Pons (tissue), 1 donor: ENCODE data around the gene CDC26.
"Not testable (repeated sequence)": the region's sequence is repeated elsewhere in the genome, so short reads cannot be mapped to it uniquely, and the experiment has no call there.

Source experiments
- DNase-seq: peaks from one replicate; pipeline ENCODE4 v3.0.0-alpha.2; 2016; ENCODE audit warnings: low spot score

CDC26 gene

GRCh38 chr9:113238202-113238858 lies 37.0 kb downstream of the CDC26 start:
- no peak for DNase-seq

GRCh38 chr9:113237026-113237425 lies 38.3 kb downstream of the CDC26 start:
- DNase-seq, result no peak

DNA sequence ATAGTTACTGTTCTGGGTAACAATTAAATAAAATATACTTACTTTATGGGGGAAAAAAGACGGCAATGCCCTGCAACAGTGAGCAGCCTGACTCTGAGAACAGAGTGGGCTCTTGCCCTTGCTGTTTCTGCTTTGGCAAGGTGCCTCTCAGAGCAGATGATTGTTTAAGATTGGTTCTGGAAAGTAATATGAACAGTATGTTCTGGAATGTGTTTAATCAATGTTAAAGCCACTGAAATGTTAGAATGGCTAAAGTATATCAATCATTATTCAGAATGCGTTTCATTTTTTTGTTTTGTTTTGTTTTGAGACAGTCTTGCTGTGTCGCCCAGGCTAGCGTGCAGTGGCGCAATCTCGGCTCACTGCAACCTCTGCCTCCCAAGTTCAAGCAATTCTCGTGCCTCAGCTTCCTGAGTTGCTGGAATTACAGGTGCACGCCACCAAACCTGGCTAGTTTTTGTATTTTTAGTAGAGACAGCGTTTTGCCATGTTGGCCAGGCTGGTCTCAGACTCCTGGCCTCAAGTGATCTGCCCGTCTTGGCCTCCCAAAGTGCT lies 39.6 kb downstream of the CDC26 start:
- not testable (repeated sequence) for DNase-seq

GRCh38 chr9:113231701-113232100 lies 43.7 kb downstream of the CDC26 start:
- no peak for DNase-seq

DNA sequence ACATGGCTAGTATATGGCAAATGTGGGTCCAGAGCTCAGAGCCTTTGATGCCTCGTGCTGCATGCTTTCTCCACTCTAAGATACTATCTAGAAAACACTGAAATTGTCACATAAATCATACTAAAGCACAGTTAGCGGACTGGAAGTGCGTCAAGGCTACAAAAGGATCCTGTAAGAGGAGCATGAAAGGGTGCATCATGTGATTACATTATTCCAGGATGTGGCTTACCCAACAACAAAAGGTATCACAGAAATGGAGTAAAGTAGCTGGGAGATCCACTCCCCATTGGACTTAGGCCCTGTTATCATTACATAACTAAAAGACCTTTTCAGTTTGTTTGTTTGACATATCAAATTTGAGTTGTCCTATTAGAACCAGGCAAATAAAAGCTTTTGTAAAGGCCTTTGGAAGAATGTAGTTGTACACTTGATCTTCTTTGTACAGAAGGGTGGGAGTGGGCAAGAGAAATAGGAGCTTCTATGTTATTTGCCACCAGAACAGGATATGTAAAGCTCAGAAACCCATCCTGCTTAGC lies 47.2 kb downstream of the CDC26 start:
- no peak for DNase-seq

- no peak for DNase-seq
These were observed 47.9 kb downstream of the CDC26 start for GRCh38 chr9:113227436-113227835.

DNA sequence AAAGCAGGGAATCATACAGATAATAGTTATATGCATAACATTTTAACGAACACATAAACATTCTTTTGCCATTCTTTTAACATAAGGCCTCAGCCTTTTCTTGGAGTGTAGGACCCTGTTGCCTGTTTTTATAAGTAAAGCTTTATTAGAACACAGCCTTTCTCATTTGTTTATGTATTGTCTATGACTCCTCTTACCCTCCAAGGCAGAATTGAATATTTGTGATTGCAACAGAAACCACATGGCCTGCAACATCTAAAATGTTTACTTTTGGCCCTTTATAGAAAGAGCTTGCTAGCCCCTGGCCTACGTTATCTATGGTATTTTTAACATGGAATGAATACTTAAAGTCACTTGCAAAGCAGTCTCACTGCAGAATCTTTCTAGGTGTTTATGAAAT lies 51.4 kb downstream of the CDC26 start:
- DNase-seq, result no peak

DNA sequence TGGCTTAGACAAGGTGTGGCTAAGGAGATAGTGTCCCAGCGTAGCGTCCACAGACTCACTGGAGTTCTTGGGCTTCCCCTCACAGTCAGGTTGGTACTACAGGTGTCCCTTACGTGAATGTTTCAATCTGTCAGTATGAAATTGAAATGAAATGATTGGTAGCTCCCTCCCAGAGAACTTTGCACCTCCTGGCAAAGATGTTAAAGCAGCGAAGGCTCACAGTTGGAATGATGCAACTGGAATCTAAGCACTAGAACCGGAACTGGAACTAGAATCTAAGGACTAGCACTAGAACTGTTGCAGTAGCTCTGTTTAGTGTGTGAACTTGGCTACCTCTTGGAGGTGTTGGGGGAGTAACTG lies 52.9 kb downstream of the CDC26 start:
- peak; percentile 26 for DNase-seq

DNA sequence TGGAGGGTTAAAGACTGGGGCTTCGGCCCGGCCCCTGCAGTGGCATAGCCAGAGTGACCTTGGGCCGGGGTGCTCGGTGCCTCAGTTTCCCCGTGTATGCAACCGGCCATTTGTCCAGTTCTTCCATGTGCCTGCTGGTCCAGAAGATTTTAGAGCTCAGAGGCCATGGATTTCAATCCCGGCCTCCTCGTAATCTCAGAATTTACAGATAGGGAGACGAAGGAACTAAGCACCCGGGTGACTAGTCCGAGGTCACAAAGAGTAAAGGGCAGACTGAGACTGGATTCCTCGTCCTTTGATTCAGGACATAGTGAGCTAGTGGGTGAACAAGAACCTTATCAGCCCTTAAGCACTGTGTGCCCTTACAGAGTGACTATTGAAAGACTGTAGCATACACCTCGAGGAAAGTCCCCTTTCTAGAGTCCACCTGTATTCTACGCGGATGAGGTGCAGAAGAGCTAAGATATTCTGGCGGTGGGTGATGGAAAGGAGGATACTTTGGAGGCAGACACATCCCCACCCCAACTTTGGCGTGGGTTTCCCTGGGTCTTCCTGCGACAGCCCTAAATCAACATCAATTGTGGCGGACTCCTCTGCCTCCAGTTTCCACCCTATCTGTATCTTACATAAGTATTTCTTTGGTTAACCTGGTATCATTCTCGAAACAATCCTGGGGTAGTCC lies 53.4 kb downstream of the CDC26 start:
- peak; percentile 31 for DNase-seq

DNA sequence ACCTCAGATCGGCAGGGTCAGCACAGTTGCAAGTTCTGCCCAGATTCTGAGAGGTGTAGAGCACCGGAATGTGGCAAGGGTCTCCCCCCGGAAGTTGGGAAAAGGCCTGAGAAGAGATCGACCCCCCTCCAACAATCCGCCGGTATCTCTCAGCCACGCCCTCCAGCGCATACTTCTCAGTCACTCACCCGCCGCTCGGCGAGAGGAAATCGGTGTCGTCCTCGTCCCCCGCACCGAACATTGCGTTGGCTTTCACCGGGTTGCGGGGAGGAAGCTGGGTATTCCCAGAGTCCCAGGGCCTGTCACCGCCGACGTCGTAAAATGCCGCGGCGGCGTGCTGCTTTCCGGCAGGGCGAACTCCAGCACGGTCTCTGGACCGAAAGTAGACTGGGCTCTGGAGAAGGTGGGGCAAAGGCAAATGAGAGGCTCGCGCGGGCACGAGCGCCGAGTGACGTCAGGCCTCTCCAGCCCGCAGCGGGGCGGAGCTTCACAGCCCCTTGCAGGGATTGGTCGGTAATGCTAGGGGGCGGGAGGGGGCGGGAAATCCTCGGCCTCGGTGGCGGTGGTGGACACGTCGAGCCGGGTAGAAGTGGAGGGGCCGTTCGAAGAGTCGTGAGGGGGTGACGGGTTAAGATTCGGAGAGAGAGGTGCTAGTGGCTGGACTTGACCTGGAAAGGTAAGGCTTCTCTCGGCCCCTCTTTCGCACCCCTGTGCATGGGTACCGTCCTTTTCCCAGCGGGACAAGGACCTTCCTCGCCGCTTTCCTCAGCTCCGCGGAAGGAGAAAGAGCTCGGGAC lies 54.2 kb downstream of the CDC26 start, which contains the start of the genes FKBP15 and SLC31A1:
FKBP15 (minus strand) TSS at position 275 of the 797 bp plus-strand sequence; CDS start at position 241, 34 bp downstream.
SLC31A1 (plus strand) TSS at position 542 of the 797 bp plus-strand sequence. CDS start 34,605 bp downstream, outside the sequence.
- DNase-seq, result peak; percentile 98

DNA sequence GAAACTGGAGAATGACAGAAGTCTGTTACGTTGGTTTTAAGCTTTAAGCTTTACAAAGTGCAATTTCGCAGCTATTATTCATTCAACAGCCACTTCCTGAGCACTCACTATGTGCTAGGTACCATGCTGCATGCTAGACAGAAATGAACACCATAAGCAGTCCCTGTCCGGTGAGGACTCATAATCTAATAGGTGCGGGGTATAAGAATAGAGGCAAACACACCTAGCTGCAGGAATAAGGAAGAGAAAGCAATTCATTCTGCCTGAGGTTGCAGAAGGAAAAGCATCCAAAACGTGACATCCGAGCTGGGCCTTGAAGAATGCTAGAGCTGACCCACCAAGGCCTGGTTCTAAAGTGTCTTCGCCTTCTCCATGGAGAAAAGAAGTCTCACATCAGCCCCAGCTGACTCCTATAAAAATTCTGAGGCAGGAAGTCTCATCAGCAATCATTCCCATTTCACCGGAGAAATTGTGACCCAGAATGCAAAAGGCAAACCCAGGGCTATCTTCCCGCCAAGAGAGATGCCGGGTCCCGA lies 54.8 kb downstream of the CDC26 start:
- DNase-seq, result peak; percentile 28

GRCh38 chr9:113219969-113220368 lies 55.4 kb downstream of the CDC26 start:
- peak; percentile 31 for DNase-seq

DNA sequence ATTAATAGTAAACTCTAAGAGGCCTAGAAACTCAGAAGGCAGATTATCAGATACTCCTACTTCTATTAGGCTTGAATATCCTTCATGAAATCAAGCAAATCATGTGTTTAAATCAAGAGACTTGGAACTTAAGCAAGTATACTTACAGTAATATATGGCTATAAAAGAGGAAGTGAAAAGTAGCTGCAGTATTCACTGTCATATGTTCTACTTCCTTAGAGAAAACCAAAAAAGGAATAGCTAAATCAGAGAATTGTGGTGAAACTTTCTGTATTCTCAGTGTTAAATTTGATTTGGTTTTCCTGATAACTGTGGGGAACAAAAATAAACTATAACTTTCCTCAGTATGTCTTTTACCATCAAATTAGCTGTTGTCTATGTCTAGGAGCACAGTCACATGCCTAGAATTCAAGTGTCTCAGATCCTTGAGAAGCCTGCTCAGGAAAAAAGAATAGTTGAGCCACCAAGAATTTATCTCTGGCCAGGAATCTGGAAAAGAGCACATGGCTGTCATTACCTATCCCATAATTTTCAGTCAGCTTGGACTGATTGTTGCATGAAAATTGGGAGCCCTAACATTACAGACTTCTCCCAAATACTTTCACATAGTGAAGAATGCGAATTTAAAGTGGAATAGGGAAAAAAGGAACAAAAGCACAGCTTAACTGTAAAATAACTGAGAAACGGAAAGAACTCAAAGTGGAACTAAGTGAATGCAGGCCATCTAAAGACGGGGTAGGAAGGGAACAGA lies 56.0 kb downstream of the CDC26 start:
- DNase-seq, result peak; percentile 78
